NOMO-1 (cell line): ENCODE measurements around the gene CCDC187.
"Not testable (repeated sequence)": the region's sequence is repeated elsewhere in the genome, so short reads cannot be mapped to it uniquely, and the experiment has no call there.

Experiments used
- DNase-seq, 2 experiments: peaks; one replicate each; lab custom pipeline; 2025; ENCODE audit not compliant: unreplicated experiment in 2 of 2; lab: John Stamatoyannopoulos, UW

Gene CCDC187

DNA sequence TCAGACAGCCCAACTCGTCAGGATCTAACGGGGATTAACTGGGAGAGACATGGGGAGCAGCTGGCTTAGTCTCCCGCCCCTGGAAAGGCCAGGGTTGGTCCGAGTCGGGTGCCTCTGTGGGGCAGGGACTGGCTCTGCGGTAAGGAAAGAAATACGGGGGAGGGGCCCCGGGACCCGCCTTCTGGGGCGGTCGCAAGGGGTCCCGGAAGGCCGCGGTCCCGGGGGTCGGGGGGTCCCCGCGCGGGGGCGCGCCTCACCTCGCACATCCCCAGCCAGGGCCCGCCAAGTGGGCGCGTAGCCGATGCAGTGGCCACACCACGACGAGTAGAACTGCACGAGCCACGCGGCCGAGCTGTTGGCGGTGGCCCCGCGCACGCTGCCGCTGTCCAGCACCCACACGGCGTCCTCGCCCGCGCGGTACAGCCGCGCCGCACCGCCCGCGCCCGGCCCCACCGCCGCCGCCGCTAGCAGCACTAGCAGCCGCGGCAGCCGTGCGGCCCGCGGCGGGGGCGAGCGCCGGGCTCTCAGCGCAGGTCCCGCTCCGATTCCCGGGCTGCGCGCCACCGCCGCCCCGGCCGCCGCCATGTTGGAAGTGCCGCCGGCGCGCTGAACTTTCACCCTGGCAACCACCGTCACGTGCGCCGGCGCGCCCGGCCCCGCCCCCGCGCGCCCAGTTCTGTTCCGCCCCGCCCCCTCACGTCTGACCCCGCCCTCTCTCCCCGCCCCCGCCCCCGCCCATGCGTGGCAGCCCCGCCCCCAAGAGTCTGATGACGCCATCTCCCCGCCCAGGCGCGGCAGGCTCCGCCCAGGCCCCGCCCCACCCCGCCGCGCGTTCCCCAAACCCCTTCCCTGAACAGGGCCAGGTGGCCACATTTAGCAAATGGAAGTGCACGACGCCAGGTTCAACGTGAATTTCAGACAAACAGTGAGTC lies 58.4 kb downstream of the CCDC187 start, which contains the start of gene QSOX2:
Gene QSOX2, minus strand, starts transcription at position 594 of the 932 bp plus-strand sequence. Its CDS starts 9 bp downstream, at position 585.
- peak; percentile 77 to 90 for DNase-seq

- no peak for DNase-seq
Observed at GRCh38 chr9:136244969-136245218, 59.0 kb downstream of the CCDC187 start.

GRCh38 chr9:136244122-136244968 lies 59.5 kb downstream of the CCDC187 start:
- DNase-seq: peak; percentile 21 to 64

DNA sequence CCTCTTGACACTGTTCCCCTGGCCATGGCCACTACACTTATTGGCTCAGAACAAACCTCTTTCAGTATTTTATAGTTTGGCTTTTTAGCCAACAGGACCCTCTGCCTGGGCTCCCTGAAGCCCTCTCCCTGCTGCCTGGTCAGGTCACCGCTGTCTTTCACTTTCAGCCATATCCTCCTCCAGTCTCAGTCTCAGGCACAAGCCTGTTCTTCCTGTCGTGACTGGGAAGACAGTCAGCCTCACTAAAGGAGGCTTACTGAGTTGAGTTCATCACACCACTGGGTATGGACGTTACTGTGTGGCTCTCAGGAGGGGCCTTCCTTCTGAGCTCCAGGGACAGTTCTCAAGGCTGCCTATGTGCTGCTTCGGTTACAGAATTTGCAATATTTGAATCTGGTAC lies 60.3 kb downstream of the CCDC187 start:
- no peak for DNase-seq

DNA sequence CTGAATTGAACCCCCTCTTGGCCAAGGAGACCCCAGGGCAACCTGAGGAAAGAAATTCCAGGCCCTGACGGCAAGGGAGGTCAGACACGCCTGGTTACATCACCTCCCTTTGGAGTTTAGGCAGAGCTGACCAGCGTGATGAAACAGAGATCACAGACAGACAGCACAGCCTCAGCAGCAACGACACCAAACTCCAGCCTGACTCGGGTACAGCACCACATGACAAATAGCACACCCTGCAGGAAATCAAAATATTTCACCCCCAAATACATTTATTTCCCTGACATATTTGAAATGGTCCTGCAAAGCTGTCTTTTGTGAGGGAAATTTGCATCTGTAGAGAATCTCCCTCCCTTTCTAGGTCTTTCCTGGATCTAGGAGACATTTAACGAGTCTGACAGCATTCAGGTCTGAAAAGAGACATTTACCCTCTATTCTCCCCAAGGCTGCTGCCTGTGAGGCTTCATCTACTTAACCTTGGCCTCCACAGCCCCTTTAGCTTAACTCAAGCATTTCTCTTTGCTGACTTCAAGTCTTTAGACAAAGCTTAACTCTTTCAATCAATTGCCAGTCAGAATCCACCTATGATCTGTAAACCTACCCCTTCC lies 60.9 kb downstream of the CCDC187 start:
- DNase-seq: peak in 1 of 2 experiments; percentile 12

GRCh38 chr9:136242248-136242647 lies 61.6 kb downstream of the CCDC187 start:
- no peak for DNase-seq

GRCh38 chr9:136241542-136241941 lies 62.4 kb downstream of the CCDC187 start:
- no peak for DNase-seq

- no peak for DNase-seq
Observed at GRCh38 chr9:136240941-136241340, 63.0 kb downstream of the CCDC187 start.

GRCh38 chr9:136239983-136240330 lies 63.9 kb downstream of the CCDC187 start:
- DNase-seq: peak; percentile 86 to 92

DNA sequence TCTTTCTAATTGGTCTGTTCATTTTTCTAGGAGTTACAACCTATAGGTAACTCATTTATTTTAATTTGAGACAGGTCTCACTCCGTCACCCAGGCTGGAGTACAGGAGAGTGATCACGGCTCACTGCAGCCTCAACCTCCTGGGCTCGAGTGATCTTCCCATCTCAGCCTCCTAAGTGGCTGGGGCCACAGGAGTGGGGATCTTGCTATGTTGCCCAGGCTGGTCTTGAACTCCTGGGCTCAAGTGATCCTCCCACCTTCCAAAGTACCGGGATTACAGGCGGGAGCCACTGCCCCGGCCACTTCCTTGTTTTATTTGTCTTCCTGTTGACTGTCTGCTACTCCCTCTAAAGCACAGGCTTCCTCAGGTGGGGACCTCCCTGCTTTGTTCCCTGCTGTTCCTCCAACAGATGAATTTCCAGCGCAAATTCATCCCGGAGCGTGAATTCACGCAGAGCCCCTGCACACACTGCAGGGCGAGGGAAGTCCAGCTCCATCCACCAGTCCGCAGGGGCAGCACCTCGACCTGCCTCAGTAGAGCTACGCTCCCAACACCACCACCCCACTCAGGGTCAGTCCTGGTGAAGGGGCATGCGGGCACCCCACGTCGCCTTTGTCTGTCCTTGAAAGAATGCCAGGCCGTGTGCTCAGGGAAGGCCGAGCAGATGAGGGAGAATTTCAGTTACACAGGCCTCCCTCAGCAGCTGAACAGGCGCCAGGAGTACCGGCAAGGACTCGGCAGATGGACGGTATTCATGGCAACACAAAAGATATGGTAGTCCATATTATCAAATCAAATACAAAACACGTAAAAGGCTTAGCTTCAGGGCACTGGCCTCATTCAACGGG lies 64.5 kb downstream of the CCDC187 start:
- DNase-seq: no peak

DNA sequence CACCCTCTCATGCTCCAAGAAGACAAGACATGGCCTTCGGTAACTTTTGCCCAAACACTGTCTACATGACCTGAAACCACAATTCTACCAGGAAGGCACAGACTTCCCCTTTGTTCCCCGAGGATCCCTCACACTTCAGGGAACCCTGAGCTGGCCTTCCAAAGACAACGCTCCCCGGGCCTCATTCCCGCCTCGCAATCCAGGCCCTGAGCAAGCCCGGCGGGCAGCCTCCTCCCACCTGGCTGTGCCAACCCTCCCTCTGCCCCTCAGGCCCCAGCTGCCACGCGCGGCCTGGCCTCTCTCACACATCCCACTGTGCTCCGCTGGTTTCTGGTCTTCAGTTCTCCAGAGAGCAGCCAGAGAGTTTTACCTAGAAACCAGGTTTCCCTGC lies 65.6 kb downstream of the CCDC187 start:
- no peak for DNase-seq

- peak in 1 of 2 experiments; percentile 20 for DNase-seq
Observed at GRCh38 chr9:136237486-136238341, 66.2 kb downstream of the CCDC187 start.

GRCh38 chr9:136236471-136237410 lies 67.2 kb downstream of the CCDC187 start:
- not testable (repeated sequence) for DNase-seq

- DNase-seq: no peak
Observed at GRCh38 chr9:136235709-136236455, 68.0 kb downstream of the CCDC187 start.

DNA sequence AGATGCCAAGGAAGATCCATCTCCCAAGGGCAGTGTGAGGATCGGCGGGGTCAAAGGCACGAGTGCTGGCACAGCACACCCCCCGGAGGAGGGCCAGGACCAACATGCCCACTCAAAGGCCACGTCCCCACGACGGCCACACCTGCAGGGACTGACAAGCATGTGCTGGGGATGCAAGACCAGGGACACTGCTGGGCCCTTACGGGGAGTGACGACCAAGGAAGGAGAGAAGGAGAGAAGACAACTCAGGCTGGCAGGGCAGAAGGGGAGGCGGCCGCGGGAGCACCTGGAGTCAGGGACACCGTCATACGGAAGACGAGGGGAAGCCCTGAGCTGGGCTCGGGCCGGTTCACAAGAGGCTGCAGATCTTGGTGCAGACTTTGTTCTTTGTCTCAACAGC lies 68.7 kb downstream of the CCDC187 start:
- no peak for DNase-seq

- no peak for DNase-seq
Observed at GRCh38 chr9:136234597-136234996, 69.3 kb downstream of the CCDC187 start.

- DNase-seq: no peak
Observed at GRCh38 chr9:136233868-136234267, 70.0 kb downstream of the CCDC187 start.

DNA sequence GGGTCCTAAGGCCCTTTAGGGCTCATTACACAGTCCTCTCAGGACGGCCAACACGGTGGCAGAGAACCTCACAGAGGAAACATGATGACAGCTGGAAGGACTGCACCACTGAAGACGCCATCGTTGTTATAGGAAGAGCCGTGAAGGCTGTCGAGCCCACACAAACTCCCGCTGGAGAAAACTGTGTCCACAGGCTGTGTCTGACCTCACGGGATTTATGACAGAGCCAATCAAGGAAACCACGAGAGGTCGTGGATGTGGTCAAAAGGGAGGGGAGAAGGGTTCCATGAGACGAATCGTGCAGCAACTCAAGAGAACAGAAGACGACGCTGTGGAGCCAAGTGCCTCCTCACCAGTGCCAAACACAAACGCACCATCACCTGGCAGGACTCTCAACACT lies 70.5 kb downstream of the CCDC187 start:
- peak in 1 of 2 experiments; percentile 41 for DNase-seq
